Activated naive CD8-positive, alpha-beta T cell treated with anti-CD3 and anti-CD28 coated beads, Interleukin-2, amount 50 U/mL, for 24 hours (primary cell): ENCODE data around the gene GNA15.
"Not testable (repeated sequence)": the region's sequence is repeated elsewhere in the genome, so short reads cannot be mapped to it uniquely, and the experiment has no call there.

Experiments
- ATAC-seq: fragments of 150-1000 bp; cut with Tn5 transposase; one replicate; pipeline ENCODE4 v1.10.0; 2021
- DNase-seq: peaks from one replicate; pipeline ENCODE4 v3.0.0; 2021
- H3K27ac Mint-ChIP-seq: one replicate; pipeline ENCODE4 v1.8.0; 2021; ENCODE audit warnings: mild to moderate bottlenecking, mixed read lengths
- H3K27me3 Mint-ChIP-seq: one replicate; pipeline ENCODE4 v1.8.0; 2021; ENCODE audit warnings: mixed read lengths
- H3K36me3 Mint-ChIP-seq: one replicate; pipeline ENCODE4 v1.8.0; 2021; ENCODE audit warnings: low read depth, mixed read lengths
- H3K4me1 Mint-ChIP-seq: one replicate; pipeline ENCODE4 v1.8.0; 2021; ENCODE audit warnings: mixed read lengths
- H3K4me3 Mint-ChIP-seq: one replicate; pipeline ENCODE4 v1.8.0; 2021; ENCODE audit warnings: mild to moderate bottlenecking, moderate library complexity, mixed read lengths
- H3K9me3 Mint-ChIP-seq: one replicate; pipeline ENCODE4 v1.8.0; 2021; ENCODE audit warnings: mixed read lengths

GNA15 gene, protein sequence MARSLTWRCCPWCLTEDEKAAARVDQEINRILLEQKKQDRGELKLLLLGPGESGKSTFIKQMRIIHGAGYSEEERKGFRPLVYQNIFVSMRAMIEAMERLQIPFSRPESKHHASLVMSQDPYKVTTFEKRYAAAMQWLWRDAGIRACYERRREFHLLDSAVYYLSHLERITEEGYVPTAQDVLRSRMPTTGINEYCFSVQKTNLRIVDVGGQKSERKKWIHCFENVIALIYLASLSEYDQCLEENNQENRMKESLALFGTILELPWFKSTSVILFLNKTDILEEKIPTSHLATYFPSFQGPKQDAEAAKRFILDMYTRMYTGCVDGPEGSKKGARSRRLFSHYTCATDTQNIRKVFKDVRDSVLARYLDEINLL

DNA sequence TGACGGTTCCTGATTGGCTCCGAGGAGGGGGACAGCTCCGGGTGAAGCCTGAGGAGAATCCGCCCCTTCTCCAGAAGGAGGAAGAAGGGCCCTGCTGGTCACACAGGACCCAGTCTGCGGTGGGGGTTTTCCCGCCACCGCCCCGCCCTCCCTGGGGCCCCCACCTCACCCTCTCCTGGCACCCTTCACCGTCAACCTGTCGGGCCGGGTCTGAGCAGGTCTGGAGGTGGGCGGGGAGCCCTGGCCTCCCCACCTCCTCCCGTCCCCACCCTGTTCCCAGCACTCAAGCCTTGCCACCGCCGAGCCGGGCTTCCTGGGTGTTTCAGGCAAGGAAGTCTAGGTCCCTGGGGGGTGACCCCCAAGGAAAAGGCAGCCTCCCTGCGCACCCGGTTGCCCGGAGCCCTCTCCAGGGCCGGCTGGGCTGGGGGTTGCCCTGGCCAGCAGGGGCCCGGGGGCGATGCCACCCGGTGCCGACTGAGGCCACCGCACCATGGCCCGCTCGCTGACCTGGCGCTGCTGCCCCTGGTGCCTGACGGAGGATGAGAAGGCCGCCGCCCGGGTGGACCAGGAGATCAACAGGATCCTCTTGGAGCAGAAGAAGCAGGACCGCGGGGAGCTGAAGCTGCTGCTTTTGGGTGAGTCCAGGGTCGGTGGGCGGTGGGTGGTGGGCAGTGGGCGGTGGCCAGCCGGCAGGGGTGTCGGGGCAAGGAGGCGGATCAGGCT is at the start of gene GNA15:
GNA15 (plus strand) TSS at position 73 of the 723 bp plus-strand sequence; CDS start at position 491, 418 bp downstream.
- DNase-seq (peak; percentile 41), ATAC-seq (no peak)
- H3K4me3 Mint-ChIP-seq = peak within 1 kb of the TSS; percentile 66
- H3K27ac Mint-ChIP-seq = no peak within 1 kb of the TSS
- peaks cover 5% of the 10 kb centered on the region for H3K9me3 Mint-ChIP-seq
- peaks cover 14% of the 10 kb centered on the region for H3K27me3 Mint-ChIP-seq
- peaks cover 6% of the 10 kb centered on the region for H3K36me3 Mint-ChIP-seq
- peaks cover 45% of the 10 kb centered on the region for H3K4me1 Mint-ChIP-seq

DNA sequence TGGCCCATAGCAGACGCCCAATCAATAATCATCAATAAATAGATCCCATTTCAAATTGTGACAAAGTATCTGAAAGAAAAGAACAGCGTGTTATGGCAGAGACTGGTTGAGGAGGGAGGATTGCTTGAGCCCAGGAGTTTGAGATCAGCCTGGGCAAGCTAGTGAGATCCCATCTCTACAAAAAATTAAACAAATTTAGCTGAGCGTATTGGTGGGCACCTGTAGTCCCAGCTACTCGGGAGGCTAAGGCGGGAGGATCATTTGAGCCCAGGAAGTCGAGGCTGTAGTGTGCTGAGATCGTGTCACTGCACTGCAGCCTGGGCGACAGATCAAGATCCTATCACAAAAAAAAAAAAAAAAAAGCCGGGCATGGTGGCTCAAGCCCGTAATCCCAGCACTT is 48.1 kb upstream of the GNA15 start:
- DNase-seq (no peak), ATAC-seq (no peak)
- Mint-ChIP-seq H3K4me3 (no peak overlapping the region), H3K9me3 (no peaks in the 10 kb centered on the region), H3K36me3 (no peaks in the 10 kb centered on the region), H3K27me3 (peaks cover 3% of the 10 kb centered on the region), H3K4me1 (no peaks in the 10 kb centered on the region), H3K27ac (no peak overlapping the region)

DNA sequence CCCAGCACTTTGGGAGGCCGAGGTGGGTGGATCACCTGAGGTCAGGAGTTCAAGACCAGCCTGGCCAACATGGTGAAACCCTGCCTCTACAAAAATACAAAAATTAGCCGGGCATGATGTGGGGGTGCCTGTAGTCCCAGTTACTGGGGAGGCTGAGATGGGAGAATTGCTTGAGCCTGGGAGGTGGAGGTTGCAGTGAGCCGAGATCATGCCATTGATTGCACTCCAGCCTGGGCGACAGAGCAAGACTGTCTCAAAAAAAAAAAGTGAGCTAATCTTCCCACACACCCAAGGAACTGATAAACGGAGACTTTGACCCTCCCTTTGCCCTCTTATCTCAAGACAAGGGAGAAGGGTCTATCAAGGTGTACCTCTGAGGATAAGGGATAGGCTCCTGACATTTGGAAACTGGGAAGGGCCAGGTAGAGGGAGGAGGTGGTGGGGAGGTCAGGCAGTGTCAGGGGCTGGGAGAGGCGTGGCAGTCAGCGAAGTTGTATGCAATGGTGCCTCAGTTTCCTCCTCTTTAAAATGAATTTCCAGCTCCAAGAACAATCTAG is 46.5 kb upstream of the GNA15 start:
- H3K4me1 Mint-ChIP-seq, H3K9me3 Mint-ChIP-seq, H3K36me3 Mint-ChIP-seq, DNase-seq, H3K4me3 Mint-ChIP-seq, H3K27ac Mint-ChIP-seq, ATAC-seq, H3K27me3 Mint-ChIP-seq: not testable (repeated sequence)

DNA sequence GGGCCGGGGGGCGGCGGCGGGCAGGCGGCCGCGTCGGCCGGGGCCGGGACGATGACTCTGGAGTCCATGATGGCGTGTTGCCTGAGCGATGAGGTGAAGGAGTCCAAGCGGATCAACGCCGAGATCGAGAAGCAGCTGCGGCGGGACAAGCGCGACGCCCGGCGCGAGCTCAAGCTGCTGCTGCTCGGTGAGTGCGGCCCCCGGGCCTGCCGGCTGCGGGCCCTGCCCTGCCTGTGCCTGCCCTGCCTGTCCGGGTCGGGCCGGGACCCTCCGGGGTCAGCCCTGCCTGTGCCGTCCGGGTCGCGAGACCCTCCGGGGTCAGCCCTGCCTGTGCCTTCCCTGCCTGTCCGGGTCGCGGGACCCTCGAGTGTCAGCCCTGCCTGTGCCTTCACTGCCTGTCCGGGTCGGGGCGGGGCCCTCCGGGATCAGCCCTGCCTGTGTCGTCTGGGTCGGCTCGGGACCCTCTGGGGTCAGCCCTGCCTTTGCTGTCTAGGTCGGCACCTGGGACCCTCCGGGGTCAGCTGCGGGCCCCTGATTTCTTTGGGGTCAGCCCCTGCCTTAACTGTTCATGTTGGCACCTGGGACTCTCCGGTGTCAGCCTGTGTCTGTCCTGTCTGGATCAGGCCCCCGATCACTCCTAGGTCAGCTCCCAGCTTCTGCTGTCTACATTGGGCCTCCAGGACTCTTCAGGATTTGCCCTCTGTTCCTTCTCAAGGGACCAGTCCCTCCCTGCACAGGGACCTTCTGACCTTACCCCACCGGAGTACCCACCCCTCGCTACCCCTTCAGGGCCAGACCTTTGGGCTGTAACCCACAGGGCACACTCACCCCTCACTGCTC is 41.0 kb upstream of the GNA15 start:
- Mint-ChIP-seq H3K27ac (no peak overlapping the region), H3K9me3 (no peaks in the 10 kb centered on the region), H3K27me3 (peaks cover 12% of the 10 kb centered on the region), H3K4me1 (peaks cover 20% of the 10 kb centered on the region), H3K36me3 (no peaks in the 10 kb centered on the region), H3K4me3 (peak overlapping the region; percentile 72)
- peak; percentile 37 for DNase-seq
- peak; percentile 44 for ATAC-seq

DNA sequence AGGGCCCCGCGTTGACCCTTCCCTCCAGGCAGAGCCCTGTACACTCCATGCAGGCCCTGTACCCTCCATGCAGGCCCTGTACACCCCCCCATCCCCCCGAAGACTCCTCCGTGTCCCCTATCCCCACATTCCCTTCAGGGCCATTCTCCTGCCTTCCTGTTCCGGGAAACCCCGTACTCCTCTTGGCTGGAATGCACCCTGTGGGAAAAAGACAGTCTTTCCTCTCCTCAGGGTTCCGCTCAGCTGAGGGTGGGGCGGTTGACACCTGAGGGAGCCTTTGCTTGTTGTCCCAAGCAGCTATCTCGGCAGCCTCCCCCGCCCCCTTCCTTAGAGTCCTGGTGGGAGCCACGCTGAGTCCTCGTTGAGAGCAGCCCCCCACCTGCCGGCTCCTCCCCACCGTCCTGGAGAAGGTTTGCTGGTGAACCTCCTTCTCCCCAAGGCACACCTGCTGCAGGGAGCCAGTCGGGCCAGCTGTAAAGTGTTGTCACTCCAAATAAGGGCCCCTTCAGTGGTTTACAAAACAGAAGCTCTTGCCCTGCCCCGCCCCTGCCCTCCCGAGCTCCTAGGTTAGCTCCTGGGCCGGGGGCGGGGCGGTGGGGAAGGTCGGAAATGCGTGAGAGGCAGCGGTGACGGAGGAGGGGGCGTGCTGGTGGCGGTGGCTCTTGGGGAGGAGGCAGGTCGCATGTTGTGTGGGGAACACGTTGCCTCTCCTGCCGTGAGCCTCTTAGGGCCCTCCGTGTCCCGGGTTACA is 40.2 kb upstream of the GNA15 start:
- peak; percentile 58 for DNase-seq
- no peak for ATAC-seq
- H3K27ac Mint-ChIP-seq = no peak overlapping the region

DNA sequence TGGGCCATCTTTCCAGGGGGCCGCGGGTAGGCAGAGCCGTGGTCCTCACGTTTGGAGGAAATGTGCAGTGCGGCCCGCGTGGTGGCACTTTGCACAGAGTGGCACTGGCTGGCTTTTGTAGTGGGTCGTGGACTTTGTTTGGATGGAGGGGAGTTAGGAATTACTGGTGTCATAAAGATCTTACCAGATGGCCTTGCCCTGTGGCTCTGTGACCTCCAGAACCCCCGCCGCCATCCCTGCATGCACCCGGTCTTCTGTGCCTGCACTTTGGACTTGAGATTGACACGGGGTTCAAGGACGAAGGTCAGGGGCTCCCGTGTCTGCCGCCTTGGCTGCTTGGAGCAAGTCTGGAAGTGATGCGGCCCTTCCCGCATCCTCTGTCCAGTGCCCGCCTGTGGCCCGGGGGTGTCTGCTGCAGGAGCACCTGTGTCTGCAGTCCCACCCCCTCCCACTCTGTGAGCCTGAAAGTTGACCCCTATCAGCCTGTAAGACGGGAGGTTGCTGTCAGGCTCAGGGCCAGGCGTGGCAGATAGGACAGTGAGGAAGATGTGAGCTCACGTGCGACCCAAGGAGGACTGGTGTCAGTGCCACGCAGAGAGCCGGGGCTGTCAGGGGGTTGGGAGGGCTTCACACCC is 39.4 kb upstream of the GNA15 start:
- DNase-seq (no peak), ATAC-seq (no peak)
- Mint-ChIP-seq H3K27me3 (peaks cover 12% of the 10 kb centered on the region), H3K36me3 (no peaks in the 10 kb centered on the region), H3K4me1 (peaks cover 20% of the 10 kb centered on the region), H3K27ac (no peak overlapping the region), H3K9me3 (no peaks in the 10 kb centered on the region), H3K4me3 (peak overlapping the region; percentile 72)

More for the DNA sequence above, 40.2 kb upstream of the GNA15 start:
- Mint-ChIP-seq H3K9me3 (no peaks in the 10 kb centered on the region), H3K27me3 (peaks cover 12% of the 10 kb centered on the region), H3K4me1 (peaks cover 20% of the 10 kb centered on the region), H3K4me3 (peak overlapping the region; percentile 72), H3K36me3 (no peaks in the 10 kb centered on the region)

DNA sequence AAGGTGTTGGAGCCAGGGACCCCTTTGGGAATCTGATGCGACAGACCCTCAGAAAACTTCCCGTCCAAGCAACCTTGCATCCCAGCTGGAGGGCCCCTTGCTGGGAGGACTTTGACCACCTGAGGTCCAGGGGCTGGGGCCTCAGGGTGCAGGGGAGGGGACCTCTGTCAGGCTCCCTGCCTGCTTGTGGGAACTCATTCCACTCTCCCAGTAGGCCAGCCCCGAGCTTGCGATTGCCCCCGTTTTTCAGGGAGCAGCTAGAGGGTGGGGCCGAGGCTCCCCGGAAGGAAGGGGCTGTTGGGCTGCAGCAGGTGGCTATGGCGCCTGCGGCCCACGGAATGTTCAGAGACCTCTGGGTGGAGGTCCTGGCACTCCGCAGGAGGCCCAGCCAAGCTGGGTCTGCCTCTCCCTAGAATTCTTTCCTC is 38.9 kb upstream of the GNA15 start:
- ATAC-seq = no peak
- Mint-ChIP-seq H3K4me1 (peaks cover 20% of the 10 kb centered on the region), H3K4me3 (no peak overlapping the region), H3K36me3 (no peaks in the 10 kb centered on the region), H3K9me3 (no peaks in the 10 kb centered on the region), H3K27ac (no peak overlapping the region), H3K27me3 (peaks cover 12% of the 10 kb centered on the region)
- no peak for DNase-seq

DNA sequence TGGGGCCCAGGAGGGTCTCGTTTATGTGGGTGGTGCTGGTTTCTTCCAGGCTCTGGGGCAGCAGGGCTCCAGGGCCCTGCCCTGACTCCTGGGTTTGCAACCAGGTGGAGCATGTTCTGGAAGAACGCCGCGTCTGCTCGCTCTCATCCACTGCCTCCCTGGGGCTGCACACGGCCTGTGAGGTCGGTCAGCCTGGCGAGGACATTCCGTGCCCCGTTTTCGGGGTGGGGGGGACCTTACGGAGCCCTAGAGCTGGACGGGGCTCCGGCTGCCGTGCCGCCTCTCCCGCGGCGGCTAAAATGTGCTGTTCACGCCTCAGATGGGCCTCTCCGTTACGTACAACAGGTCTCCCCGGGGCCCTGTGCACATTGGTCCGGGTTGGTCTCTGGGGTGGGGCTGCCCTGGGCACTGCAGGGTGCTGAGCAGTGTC is 38.4 kb upstream of the GNA15 start:
- H3K27ac Mint-ChIP-seq = no peak overlapping the region
- no peaks in the 10 kb centered on the region for H3K9me3 Mint-ChIP-seq
- H3K4me3 Mint-ChIP-seq = no peak overlapping the region
- DNase-seq (no peak), ATAC-seq (no peak)
- H3K36me3 Mint-ChIP-seq = no peaks in the 10 kb centered on the region
- H3K4me1 Mint-ChIP-seq = peaks cover 20% of the 10 kb centered on the region
- peaks cover 10% of the 10 kb centered on the region for H3K27me3 Mint-ChIP-seq

DNA sequence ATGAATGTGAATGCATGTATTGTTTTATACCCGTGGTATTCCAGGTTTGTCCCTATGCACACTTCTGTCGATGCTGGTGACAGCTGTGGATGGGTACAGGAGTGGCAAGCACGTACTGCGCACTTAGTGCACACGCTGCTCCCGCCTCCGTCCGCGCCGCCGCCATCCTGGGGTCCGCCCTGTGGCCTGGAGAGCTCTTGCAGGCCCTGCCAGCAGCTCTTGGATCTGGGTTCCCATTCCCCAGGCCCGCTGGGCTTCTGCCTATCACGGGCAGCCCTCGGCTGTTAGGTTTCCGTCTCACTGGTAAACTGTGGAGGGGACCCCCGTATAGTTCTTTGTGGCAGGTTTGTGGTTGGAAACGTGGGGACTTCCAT is 37.7 kb upstream of the GNA15 start:
- Mint-ChIP-seq H3K27ac (no peak overlapping the region), H3K9me3 (no peaks in the 10 kb centered on the region), H3K4me3 (no peak overlapping the region), H3K4me1 (peaks cover 20% of the 10 kb centered on the region), H3K27me3 (peaks cover 8% of the 10 kb centered on the region), H3K36me3 (no peaks in the 10 kb centered on the region)
- no peak for ATAC-seq
- no peak for DNase-seq

DNA sequence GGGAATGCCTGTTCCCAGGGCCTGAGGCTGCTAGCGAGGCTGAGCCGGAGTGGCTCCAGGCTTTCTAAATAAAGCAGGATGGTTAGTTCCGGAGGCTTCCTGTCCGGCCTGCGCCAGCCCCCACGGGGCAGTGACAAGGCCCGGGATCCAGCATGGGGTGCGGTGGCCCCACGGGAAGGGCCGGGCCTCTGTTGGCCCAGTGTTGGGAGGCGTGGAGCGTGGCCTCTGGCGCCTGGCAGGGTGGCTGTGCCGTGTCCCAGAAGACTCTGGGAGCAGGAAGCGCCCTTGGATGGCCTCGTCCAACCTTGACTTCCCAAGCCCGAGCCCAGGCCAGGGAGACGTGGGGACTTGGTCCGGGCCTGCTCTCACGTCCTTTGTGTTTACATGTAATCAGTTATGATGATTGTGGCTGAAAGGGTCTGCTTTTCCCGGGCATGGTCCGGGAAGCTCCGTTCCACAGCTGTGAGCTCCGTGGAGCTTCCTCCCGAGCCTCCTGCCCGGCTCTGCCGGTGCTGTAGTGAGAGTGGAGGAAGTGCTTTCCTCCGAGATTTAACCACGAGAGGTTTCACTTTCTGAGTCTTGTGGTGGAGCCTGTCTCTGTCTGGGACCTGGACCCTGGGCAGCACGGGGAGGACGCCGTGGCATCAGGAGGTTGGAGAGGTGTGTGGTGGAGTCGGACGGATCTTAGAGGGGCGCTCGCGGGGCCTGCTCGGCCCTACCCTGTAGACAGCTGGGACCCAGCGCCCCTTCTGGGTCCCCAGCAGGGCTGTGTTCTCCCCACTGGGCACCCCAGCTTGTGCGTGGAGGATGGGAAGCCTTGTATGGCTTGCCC is 37.1 kb upstream of the GNA15 start:
- Mint-ChIP-seq H3K36me3 (no peaks in the 10 kb centered on the region), H3K4me3 (peak overlapping the region; percentile 53), H3K27ac (no peak overlapping the region), H3K9me3 (no peaks in the 10 kb centered on the region), H3K27me3 (peaks cover 8% of the 10 kb centered on the region), H3K4me1 (peaks cover 21% of the 10 kb centered on the region)
- DNase-seq = no peak
- ATAC-seq = no peak

DNA sequence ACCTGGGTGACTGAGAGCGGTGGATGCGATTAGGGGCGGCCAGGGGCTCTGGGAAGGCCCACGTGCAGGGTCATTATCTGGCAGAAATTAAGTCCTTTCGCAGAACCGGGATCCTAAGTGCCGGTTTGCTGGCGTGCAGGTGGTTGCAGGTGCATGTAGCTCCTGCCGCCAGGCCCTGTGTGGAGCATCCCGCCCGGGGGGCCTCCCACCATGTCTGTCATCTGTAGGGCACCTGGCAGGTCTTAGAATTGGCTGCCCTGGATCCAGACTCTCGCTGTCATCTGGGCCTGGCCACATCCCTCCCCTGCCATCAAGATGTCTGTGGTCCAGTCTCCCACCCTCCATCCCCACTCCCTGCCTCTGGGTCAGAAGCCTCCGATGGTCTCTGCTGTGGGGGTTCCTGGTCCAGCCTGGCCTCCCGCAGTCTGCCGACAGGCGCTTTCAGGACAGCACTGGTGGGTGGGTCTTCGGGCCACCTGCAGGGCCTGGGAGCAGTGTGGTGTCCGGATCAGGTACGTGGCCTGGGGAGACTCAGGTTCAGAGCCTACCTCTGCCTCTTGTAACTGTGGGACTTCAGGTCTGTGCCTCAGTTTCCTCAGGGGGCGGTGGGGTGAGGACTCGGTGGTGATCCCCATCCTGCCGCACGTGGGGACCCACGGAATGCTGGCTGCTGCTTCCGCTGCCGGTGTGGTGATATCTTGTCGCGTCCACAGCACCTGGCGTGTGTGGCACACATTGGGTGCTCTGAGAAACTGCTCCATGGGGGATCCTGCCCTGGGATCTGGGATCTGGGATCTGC is 36.3 kb upstream of the GNA15 start:
- Mint-ChIP-seq H3K4me1 (peaks cover 26% of the 10 kb centered on the region), H3K27ac (no peak overlapping the region), H3K4me3 (no peak overlapping the region), H3K27me3 (peaks cover 8% of the 10 kb centered on the region), H3K9me3 (no peaks in the 10 kb centered on the region), H3K36me3 (no peaks in the 10 kb centered on the region)
- DNase-seq = no peak
- no peak for ATAC-seq

DNA sequence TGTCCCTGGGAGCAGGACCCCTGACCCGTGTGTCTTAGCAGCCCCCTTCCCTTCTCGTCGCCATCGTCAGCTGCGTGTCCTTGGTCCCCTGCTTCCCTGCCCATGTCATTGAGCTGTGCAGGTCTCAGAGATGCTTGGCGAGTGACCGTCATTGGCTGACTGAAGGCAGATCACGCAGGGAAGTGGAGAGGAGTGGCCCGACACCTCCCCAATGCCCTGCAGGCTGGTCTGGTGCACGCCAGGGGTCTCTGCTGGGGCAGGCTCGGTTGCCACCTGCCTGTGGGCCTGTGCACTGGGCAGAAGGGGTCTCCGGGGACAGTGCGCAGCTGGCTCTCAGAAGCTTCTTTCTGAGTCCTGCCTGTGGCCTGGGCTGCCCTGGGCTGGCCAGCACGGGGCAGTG is 35.5 kb upstream of the GNA15 start:
- Mint-ChIP-seq H3K27ac (no peak overlapping the region), H3K36me3 (no peaks in the 10 kb centered on the region), H3K4me1 (peaks cover 22% of the 10 kb centered on the region), H3K4me3 (no peak overlapping the region), H3K9me3 (no peaks in the 10 kb centered on the region), H3K27me3 (peaks cover 8% of the 10 kb centered on the region)
- ATAC-seq = no peak
- no peak for DNase-seq
